ENCODE measurements around the gene PEDS1. TPM values are rescaled to one million over a fixed set of nuclear protein-coding genes. Genes with fewer than 3 reads are reported as not detected.

The PEDS1 gene
- total and polyA plus RNA-seq, 4 donors: 4.8 to 19.3 (median 8.6) TPM

- no peak for TF ChIP-seq ATF3 (IDR thresholded peaks at IDR 0.05)
- TF ChIP-seq REST (IDR thresholded peaks at IDR 0.05): no peak
- no peak for TF ChIP-seq GABPA (IDR thresholded peaks at IDR 0.05 in 1 of 2, conservative IDR thresholded peaks at IDR 0.05 in 1 of 2)
- TF ChIP-seq FOXA2 (IDR thresholded peaks at IDR 0.05): no peak
- no peak for TF ChIP-seq SP1 (IDR thresholded peaks at IDR 0.05)
- TF ChIP-seq TAF1 (conservative IDR thresholded peaks at IDR 0.05): no peak
- no peak for TF ChIP-seq HNF4A (conservative IDR thresholded peaks at IDR 0.05)
- no peak for TF ChIP-seq MAX (IDR thresholded peaks at IDR 0.05)
- no peak for TF ChIP-seq EGR1 (IDR thresholded peaks at IDR 0.05; ENCODE audit: low read depth in 2 of 2)
- TF ChIP-seq, protein P1, sequence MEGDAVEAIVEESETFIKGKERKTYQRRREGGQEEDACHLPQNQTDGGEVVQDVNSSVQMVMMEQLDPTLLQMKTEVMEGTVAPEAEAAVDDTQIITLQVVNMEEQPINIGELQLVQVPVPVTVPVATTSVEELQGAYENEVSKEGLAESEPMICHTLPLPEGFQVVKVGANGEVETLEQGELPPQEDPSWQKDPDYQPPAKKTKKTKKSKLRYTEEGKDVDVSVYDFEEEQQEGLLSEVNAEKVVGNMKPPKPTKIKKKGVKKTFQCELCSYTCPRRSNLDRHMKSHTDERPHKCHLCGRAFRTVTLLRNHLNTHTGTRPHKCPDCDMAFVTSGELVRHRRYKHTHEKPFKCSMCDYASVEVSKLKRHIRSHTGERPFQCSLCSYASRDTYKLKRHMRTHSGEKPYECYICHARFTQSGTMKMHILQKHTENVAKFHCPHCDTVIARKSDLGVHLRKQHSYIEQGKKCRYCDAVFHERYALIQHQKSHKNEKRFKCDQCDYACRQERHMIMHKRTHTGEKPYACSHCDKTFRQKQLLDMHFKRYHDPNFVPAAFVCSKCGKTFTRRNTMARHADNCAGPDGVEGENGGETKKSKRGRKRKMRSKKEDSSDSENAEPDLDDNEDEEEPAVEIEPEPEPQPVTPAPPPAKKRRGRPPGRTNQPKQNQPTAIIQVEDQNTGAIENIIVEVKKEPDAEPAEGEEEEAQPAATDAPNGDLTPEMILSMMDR (IDR thresholded peaks at IDR 0.05; ENCODE audit: low read depth, low read length, missing input control): no peak
- TF ChIP-seq FOXA1 (IDR thresholded peaks at IDR 0.05): no peak
- no peak for TF ChIP-seq NR2F2 (IDR thresholded peaks at IDR 0.05)
- no peak for TF ChIP-seq JUND (IDR thresholded peaks at IDR 0.05)
- no peak for TF ChIP-seq YY1 (IDR thresholded peaks at IDR 0.05)
- TF ChIP-seq RAD21 (IDR thresholded peaks at IDR 0.05): no peak
- TF ChIP-seq HNF4G (IDR thresholded peaks at IDR 0.05): no peak
- no peak for TF ChIP-seq RXRA (IDR thresholded peaks at IDR 0.05)
- TF ChIP-seq ZBTB33 (IDR thresholded peaks at IDR 0.05): no peak
- 95% methylated on average over 1 of the region's 1 CpG for WGBS
- DNase-seq (ENCODE audit: low spot score): no peak
- Histone ChIP-seq H3K27ac (ENCODE audit: low read depth in 1 of 2, low read length in 2 of 2) (no peak overlapping the region), H3K4me3 (ENCODE audit: low read depth in 1 of 3, low read length in 3 of 3) (no peak overlapping the region), H3K4me1 (ENCODE audit: control insufficient read depth in 4 of 4, insufficient read depth in 4 of 4, low read length in 3 of 4) (peaks cover 0 to 10% (median 0%) of the 10 kb centered on the region in 4 donors), H3K36me3 (ENCODE audit: control insufficient read depth in 4 of 4, insufficient read depth in 3 of 4, low read depth in 1 of 4, low read length in 3 of 4) (no peaks in the 10 kb centered on the region), H3K27me3 (ENCODE audit: control insufficient read depth in 4 of 4, insufficient read depth in 4 of 4, low read length in 3 of 4) (no peaks in the 10 kb centered on the region), H3K9ac (ENCODE audit: low read depth in 1 of 2, low read length in 2 of 2) (no peak overlapping the region), H3K9me3 (ENCODE audit: control insufficient read depth in 4 of 4, low read length in 3 of 4) (no peaks in the 10 kb centered on the region)
These were observed 45.2 kb upstream of the PEDS1 start for GRCh38 chr20:50198716-50199115.
